ENCODE results near the gene CSTF1.

CSTF1 gene

DNA sequence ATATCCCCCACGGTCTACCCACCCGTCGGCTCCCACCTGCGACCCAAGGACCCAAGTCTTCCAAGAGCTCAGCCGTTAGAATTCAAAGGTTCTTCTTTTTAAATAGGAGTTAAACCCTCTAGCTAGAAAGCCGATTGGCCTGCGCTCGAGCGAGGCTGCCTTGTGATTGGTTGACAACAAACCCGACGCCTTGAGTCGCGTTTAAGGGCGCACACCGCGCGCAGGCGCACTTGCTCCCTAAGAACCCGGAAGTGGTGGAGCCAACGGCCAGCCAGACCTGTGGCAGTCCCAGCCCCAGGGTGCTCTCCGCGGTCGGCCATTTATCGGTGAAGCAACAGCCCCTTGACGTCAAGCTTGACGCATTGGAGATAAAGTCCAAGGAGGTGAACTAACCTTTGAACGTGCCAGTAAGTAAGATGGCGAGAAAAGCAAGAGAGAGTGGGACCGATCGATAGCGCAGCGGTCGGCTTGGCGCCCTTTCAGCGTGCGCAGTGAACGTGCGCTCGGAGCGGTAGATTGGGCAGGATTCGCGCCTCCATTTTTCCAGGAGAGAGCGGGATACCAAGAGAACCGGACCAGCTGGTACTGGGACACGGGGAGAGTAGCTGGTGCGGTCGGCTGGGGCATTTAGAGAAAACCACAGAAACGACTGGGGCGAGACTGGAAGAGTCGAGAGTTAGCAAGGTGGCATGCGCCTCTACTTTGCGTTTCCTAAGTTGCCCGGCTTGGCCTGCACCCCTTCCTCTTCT, at the start of gene CSTF1, which contains the start of gene AURKA:
Gene CSTF1 (plus strand): TSS at position 514 of the 749 bp plus-strand sequence. CDS start 2,908 bp downstream, outside the sequence.
Gene AURKA (minus strand): TSS at position 84 of the 749 bp plus-strand sequence. CDS start 4,018 bp downstream, outside the sequence.
- DNase-seq, result peak; percentile 97 to 99 (median 99)

DNA sequence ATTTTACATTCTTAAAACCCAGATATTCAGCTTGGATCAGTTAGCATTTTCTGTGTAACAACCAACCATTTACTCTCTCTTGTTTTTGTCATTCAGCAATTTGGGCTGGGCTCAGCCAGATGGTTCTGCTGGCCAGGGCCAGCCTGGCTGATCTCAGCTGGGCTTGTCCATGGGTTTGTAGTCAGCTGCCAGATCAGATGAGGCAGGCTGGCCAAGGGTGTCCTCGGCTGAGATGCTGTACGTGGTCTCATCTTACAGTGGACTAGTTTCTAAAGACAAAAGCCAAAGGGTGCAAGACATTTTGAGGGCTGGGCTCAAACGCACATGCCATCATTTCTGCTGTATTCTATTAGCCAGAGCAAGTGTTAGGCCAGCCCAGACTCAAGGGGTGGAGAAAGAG, 49.7 kb upstream of the CSTF1 start:
- no peak for DNase-seq

DNA sequence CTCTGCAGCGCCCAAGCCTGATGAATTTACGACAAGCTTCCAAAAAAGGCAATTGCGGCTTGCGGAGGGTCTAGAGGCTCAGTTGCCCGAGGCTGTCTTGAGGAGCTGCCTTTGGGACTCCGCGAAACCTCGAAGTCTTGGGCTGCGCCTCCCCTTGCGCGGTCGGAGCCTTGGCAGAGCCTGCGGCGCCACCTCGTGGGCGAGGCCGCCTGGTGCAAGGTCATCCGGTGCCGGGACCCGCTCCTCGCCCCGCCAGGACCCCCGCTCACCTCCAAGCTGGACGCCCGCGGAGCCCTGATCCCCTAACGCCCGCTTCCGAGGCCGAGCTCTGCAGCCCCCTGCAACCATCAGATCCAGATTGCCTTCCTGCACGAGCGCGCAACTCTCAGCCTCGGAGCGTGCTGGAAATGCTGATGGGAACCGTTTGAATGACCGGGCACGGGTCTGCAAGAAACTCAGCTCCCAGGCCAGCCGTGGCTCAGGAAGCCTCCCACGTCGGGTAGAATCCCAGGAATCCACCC, 48.5 kb upstream of the CSTF1 start:
- DNase-seq, result peak in 3 of 6 experiments; percentile 5 to 13 (median 12)

DNA sequence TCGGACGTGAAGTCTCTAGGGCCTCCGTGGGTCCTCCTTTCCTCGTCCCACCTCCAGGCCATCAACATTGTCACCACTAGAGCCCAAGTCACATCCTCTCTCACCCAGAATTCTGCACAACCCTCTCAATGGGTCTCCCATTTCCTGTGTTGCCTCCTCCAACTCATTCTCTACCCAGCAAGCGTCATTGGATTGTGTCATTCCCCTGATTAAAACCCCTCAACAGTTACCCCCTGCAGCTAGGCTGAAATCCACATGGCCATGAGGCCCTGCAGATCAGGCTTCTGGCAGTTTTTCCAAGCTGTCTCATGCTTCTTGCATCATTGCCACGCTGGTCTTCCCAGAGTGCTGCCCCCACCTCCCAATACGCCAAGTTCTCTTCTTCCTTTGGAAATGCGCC, 46.5 kb upstream of the CSTF1 start:
- no peak for DNase-seq

DNA sequence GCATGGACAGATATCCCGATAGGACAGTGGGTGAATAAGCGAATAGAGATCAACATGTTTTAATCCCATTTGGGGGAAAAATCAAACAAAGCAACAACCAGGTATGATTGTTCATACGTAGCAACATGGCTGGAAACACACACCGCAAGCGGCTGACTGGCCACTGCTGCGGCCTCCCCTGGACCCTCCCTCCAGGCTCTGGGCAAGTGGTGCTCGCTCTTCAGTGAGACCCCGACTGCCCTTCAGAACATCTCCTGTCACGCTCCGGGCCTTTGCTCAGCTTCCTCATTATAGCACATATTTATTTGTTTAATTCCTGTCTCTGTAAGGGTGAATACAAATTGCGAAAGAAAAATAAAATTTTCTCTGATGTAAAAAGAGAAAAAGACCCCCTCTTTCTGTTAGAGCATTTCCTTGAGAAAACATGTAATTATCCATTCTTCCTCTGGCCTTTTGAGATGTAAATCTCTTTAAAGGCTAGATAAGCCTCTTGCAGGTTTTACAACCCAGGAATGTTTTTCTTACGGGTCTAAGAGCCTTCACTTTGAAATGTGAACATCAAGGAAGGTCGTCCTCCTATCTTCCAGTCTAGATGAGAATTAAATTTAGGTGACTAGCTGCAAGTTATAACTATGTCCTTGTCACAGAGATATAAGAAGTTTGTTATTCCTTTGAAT, 44.7 kb upstream of the CSTF1 start:
- no peak for DNase-seq

DNA sequence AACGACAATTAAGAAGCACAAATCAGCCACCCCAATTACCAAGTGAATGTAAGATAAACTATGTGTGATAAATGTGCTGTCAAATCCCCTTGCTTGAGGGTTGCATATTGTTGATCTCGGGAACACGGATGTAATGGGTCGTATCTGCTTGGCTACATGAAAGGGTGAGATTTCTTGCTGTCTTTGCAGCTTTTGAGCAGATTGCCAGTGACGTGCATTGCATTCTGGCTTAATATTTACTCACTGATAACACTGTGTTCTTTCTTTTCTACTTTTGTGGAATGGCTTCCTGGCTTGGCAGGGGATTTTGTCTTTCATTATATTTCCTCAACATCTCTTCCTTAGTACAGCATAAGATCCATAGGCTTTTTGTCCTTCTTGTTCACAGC, 44.1 kb upstream of the CSTF1 start:
- DNase-seq, result no peak

DNA sequence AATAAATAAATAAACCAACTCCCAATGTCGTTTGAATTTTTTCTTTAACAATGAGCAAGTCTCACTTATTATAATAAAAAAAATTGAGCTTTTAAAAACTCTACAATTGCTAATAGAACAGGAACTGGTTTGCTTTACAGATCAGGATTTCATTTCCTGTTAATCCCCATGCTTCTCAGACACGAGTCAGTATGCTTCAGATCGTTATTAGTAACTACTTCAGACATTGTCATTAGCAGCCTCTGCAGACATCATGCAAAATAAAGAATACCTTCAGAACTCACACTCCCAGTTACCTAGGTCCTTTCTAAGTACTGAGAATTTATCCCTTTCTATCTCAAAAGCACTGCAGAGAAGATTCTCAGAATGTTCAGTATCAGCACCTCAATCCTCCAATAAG, 43.7 kb upstream of the CSTF1 start:
- no peak for DNase-seq

DNA sequence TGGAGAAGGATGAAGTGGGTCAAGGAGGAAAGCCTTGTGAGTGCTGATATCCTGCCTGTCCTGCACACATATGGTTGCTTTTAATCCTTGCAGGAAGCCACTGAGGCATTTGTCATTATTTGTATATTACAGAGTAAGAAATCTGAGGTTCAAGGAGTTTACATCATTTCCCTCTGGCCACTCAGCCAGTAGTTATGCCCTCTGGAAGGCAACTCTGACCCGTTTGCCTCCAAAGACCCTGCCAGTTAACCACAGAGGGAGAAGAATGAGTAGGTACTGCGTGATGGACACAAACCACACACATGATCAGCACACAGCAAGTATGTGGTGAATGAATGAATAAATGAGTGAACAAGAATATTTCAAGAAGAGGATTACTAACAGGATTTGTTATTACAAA, 41.6 kb upstream of the CSTF1 start:
- DNase-seq, result no peak

DNA sequence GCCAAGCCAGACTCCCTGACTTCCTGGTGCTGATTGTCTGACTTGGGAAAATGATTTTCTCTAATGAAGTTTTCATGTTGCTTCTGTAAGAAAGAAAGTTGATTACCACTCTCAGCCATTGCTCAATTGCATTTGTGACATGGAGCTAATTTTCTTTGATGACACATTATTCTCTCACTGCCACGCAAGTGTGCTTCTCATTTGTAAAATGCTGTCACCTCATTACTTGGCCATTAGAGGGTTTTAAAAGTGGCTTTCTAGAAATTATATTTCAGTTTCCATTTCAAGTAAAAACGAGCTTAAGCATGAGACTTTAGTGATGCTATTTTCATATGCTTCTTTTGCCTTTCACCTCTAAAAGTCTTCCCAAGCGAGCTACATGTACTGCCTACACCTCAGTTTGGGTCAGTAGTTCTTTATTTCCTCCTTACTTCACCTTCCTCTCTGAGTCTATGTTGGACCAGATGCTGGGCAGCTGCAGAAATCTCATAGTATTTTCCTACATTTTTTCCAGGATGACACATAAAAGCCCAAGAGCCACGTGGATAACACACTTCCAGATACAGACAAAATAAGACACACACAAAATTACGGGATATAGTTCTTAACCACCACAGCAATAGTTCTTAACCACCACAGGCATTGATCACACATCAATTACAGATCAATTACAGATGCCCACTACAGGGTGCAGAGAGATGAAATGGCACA, 39.9 kb upstream of the CSTF1 start:
- no peak for DNase-seq

DNA sequence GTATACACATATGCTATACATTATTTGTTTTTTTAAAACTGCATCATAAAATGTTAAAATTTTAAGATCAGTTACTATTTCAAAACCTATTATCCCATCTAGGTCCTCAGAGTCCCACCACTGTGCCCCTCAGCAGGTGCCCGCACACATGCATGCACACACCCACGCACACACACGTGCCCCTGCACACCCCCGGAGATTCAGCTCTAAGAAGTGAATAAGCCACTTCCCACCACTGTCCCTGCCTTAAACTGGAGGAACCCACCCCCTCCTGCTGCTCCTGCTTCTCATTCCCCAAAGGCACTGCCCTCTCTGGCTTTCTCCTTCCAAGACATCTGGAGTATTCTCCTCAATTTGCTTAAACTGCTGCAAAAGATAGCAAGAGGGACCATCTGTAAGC, 39.1 kb upstream of the CSTF1 start:
- no peak for DNase-seq

DNA sequence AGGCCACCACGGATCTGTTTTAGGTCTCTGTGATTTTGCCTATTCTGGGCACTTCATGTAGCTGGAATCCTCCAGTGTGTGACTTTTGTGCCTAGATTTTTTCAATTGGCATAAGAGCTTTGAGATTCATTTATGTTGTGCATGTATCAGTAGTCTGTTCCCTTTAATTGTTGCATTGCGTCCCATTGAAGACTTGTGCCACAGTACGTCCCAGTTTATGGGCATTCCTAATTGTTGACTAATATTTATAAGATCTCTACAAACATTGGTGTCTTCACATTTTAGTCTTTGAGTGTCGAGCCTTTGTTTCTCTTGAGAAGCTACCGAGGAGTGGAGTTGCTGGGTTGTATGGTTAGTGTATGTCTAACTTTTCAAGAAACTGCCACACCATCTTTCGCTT, 34.4 kb upstream of the CSTF1 start:
- no peak for DNase-seq

DNA sequence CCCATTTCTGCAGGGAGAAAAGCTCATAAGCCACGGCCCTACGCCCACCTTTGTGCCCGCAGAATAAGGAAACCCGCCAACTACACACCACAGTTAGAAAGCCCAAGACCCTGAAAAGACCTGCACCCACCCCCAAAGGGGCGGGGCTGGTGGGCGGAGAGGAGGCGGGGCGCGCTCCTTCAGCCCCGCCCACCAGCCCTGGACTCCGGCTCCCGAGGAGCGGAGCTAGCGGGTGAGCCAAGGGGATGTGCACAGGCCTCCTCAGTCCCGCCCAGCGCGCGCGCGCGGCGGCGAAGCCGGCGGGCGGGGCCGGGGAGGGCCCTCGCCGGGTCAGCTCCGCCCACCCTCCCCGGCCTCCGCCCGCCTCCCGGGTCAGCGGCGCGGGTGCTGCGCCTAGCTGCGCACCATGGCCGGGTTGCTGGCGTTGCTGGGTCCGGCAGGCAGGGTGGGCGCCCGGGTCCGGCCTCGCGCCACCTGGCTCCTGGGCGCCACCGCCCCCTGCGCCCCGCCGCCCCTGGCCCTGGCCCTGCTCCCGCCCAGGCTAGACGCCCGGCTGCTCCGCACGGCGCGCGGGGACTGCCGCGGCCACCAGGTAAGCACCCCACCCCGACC, 33.7 kb upstream of the CSTF1 start, which contains the start of gene FAM210B:
Gene FAM210B (plus strand): TSS at position 375 of the 612 bp plus-strand sequence. CDS start 32 bp downstream, at position 407.
- peak; percentile 56 to 80 (median 72) for DNase-seq

DNA sequence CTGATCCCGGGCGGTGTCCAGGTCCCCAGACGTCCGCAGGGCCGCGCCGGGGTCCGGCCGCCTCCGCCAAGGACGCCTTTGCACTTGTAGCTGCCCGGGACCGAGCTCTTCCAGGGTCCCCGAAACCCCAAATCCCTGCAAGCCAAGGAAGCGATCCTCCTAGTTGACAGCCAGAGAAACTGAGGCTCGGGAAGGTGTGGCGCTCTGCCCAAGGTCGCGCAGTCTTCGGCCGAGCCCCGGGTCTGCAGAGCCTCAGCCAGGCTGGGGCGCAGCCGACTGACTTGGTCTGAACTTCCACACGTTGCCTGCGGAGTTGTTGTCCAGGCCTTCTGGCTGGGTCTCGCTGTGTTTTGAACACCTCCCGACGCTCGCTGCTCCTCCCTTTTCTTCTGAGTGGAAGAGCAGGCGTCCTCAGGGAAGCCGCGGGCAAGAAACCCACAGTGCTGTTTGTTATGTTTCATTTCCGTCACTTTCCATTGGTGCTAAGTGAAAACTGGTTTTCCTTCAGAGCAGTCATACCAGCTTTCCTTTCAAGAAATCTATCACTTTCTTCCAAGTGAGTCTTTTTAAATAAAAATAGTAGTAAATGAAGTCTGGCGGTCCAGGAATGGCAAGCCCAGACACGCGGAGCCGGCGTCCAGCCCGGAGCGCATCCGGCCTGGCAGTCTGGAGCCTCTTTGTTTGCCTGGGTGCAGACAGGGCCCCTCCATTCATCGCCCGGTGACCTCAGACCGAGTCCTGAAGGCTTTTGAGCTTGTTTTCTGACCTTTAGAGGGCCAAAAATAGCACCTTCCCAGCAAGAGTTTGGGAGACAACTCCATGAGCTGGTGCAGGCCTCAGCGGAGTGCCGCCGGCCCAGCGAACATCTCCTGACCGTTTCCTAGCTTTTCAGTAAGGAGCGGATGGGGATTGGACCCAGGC, 33.0 kb upstream of the CSTF1 start:
- peak in 1 of 6 experiments; percentile 28 for DNase-seq

DNA sequence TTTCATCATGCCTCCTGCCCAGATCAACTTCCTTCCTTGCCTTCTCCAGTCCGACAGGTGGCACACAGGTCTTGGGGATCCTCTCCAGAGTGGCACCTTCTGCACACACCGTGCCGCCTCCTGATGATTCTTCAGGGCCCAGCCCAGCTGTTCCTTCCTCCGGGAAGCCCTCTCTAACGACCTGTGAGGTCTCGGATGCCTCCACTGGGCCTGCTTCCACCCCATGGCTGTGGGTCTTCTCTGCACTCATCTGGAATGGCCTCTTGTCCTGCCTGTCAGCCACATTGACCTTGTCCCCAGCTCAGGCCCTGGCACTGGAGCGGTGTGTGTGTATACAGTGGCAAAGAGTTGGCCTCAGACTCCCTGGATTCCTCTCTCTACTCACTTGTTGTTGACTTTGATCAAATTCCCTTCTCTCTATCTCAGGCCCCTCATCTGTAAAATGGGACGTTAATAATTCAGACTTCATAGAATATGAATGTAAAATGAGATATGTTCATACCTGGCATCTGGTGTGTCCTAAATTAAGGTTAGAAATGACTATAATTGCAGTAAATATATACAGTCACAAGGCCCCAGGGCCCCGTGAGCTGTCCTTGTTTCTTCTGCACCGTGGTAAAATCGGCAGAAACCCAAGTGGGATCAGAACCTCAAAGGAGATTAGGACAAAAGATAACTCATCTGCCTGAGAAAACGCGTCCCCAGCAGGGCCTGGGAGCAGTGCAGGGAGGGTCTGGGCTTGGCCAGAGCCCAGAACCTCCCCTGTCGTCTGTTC, 32.1 kb upstream of the CSTF1 start:
- DNase-seq, result no peak

DNA sequence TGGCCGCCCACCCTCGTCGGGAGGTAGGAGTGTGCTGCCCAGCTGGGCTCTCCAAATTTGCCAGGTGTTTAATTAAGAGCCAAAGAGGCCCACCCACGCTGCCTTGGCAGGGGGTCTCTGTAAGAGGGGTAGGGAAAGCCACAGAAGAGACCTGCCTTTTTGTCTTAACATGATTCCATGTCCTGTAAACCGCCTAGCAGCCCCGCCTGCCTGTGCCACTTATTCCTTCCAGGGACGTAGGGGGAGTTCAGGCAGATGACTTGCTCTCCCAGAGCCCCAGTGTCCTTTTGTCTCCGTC, 31.6 kb upstream of the CSTF1 start:
- DNase-seq, result no peak

DNA sequence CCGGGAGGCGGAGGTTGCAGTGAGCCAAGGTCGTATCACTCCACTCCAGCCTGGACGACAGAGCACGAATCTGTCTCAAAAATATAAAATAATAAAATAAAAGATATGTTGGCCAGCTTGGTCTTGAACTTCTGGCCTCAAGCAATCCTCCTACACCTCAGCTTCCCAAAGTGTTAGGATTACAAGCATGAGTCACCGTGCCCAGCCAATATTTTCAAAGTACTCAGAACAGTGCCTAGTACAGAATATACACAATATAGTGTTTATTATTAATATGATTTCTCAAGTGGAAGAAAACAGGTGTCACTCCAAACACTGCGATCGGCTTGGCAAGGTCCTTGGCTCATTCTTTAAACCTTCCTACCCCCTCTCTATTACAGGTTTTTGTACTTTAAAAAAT, 30.5 kb upstream of the CSTF1 start:
- no peak for DNase-seq

DNA sequence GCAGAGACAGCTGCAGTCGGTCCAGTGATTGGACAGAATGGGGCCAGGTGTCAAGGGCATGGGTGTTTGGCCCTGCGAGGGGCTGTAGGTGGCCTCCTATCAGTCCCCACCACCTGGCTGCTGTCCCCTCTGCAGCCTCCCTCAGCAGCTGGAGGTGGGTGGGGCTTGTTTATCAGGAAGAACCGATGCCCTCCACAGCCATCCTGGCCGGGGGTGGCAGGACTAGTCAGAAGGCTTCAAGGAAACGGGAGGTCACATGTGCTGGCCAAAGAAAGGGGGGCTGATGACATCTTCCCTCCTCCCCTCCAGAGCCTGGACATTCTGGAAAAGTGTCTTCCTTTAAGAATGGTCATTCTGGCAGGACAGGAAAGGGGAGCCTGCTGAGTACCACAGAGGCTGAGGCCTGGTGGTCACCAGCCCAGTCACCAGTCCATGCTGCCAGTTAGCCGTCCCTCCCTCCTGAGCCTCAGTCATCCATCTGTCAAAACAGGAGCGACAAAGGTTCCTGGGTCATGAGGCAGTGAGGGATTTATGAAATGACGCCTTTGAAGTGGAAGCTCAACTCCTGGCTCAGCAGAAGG, 29.5 kb upstream of the CSTF1 start:
- DNase-seq, result no peak

DNA sequence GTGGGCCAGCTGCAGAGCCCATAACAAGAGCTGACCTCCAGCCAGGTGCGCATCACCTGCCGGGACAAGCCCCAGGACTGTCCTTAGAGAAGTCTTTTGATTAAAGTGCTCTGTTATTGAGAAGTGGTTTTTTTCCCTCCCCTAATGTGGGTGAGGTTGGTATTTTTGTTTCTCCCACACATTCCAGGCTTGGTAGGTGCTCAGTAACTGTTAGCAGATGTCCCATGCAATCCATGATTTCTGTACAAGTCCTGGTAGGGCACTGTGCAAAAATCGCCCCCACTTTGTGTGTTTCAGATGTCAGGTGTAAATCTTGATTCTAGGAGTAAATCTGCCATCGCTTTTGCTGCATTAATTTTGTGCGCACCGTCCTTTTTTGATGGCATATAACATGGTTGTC, 29.0 kb upstream of the CSTF1 start:
- no peak for DNase-seq

DNA sequence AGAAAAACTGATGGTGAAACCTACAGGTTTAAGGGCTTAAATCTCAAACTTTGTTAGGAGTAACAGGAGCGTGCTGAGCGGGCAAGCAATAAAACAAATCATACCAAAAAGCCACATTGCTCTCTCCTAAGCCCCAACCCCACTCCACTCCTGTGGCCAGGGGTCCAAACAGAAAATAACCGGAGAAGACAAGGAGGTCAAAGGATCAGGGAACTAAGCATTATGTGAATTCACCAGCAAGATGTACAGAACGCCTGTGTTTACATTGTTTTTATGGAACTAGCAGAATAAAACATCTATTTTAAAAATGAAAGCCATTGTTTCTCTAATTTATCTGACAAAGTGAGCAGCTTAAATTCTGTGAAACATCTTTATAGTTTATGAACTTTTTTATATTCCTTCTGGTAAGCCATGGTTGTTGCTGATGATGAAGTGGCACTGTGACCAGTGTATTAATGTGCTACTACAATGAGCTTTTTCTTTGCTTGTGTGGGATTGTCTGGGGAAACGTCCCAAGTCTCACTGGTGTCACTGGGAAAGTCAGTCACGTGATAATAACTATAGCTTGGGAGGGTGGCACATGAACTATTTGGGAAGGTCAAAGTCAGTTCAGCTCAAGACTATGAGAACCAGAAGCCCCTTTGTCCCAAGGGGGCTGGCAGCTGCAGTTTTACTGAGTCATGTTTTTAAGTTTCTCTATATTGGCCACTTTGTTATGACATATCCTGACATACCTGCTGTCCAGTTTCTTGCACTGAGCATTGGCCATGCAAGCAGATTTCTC, 23.9 kb upstream of the CSTF1 start:
- DNase-seq, result no peak

DNA sequence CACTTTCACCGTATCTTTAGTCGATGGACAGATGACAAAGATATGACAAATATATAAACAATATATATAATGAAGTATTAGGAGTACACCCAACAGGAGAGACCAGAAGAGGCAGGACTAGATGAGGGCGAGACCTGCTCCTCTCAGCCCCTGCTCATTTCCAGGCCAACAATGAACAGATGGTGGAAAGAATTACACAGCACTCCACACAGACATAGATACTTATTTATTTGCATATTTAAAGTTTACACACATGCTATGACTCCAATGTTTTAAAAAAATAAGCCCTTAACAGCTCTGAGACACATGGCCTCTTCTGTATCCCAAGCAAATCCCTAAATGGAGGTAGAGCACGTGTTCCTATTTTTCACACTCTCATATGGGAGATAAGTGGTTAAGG, 23.3 kb upstream of the CSTF1 start:
- no peak for DNase-seq
